Measurements from ENCODE around the gene TGFBR3. TPM values are rescaled to one million over a fixed set of nuclear protein-coding genes. Genes with fewer than 3 reads are reported as not detected.

TGFBR3 gene
- total and polyA plus RNA-seq, 9 of the 15 experiments (the other 6 are each of a cell fraction or from before 2014, with no cell fraction given), result 3.6 to 32.4 (median 15.6) TPM

- no peak overlapping the region for H3K4me2 ChIP-seq (ENCODE audit: insufficient read depth, low read length)
- H3K27me3 ChIP-seq (ENCODE audit: control insufficient read depth in 2 of 2, insufficient read depth in 2 of 2, low read length in 2 of 2), result no peaks in the 10 kb centered on the region
- in situ Hi-C loops (cut with MboI), result no loop called here
- ChIA-PET POLR2A (no interaction called here), CTCF (ENCODE audit: low intra/inter-chr PET ratio) (no interaction called here)
- no peak for TF ChIP-seq ZNF354B (CRISPR knock-in tag; IDR thresholded peaks at IDR 0.05)
- TF ChIP-seq NR2C2 (CRISPR knock-in tag; IDR thresholded peaks at IDR 0.05), result no peak
- no peak for TF ChIP-seq NR2C2 (tag; IDR thresholded peaks at IDR 0.05)
- no peak for TF ChIP-seq CHCHD3 (CRISPR knock-in tag; IDR thresholded peaks at IDR 0.05)
- no peak for TF ChIP-seq ZBTB33 (CRISPR knock-in tag; IDR thresholded peaks at IDR 0.05)
- no peak for TF ChIP-seq TCF3 (CRISPR knock-in tag; IDR thresholded peaks at IDR 0.05)
- no peak for TF ChIP-seq SAFB2 (IDR thresholded peaks at IDR 0.05; ENCODE audit: borderline replicate concordance, low read depth, low read length, severe bottlenecking)
- no peak for TF ChIP-seq DMBX1 (CRISPR knock-in tag; IDR thresholded peaks at IDR 0.05; ENCODE audit: borderline replicate concordance)
- no peak for TF ChIP-seq ZNF507 (tag; conservative IDR thresholded peaks at IDR 0.05)
- TF ChIP-seq RBFOX2 (IDR thresholded peaks at IDR 0.05; ENCODE audit: low read depth, low read length), result no peak
- TF ChIP-seq ZNF263 (CRISPR knock-in tag; IDR thresholded peaks at IDR 0.05; ENCODE audit: borderline replicate concordance), result no peak
- H2AFZ ChIP-seq (ENCODE audit: low read depth, low read length), result no peak overlapping the region
- H3K79me2 ChIP-seq (ENCODE audit: control insufficient read depth, insufficient read depth, low read length), result no peaks in the 10 kb centered on the region
- DNase-seq (ENCODE audit: extremely low read depth in 1 of 4, low spot score in 3 of 4) (no peak), FAIRE-seq (no peak), ATAC-seq (no peak)
- H3K4me1 ChIP-seq (replicated peaks in 1 of 2; ENCODE audit: control insufficient read depth in 2 of 2, insufficient read depth in 2 of 2, low read length in 2 of 2), result no peaks in the 10 kb centered on the region
- 21% methylated on average over 1 of the region's 1 CpG for WGBS (ENCODE audit: insufficient coverage, low coverage, missing lambda C conversion rate)
- peaks cover 19% of the 10 kb centered on the region; the same call in 1 of the 3 replicates for H3K36me3 ChIP-seq (ENCODE audit: control insufficient read depth, insufficient read depth, low read length)
- no peaks in the 10 kb centered on the region for H4K20me1 ChIP-seq (replicated peaks; ENCODE audit: control insufficient read depth, insufficient read depth, low read length)
- H3K27ac ChIP-seq (ENCODE audit: extremely low read depth, low read depth, low read length), result no peak overlapping the region
- H3K9me3 ChIP-seq (replicated peaks; ENCODE audit: control insufficient read depth, insufficient read depth, low read depth, low read length), result no peaks in the 10 kb centered on the region
- H3K4me3 ChIP-seq, result no peak overlapping the region
- intact Hi-C loops (cut with micrococcal nuclease), result no loop called here
- H3K9ac ChIP-seq (ENCODE audit: insufficient read depth in 1 of 2, low read depth in 2 of 2, low read length in 2 of 2), result no peak overlapping the region
- no peaks in the 10 kb centered on the region for H3K9me1 ChIP-seq (ENCODE audit: control insufficient read depth, insufficient read depth, low read length)
- BruUV-seq (replicated peaks), result no TSS peak
Observed at GRCh38 chr1:91856996-91857395, 29.0 kb downstream of the TGFBR3 start.
